CMK (cell line): ENCODE measurements around the gene C3orf20.

Experiments used
- DNase-seq: peaks from one replicate; pipeline ENCODE4 v3.0.0-alpha.2; 2010; ENCODE audit warnings: low read depth

C3orf20 gene

GRCh38 chr3:14775011-14775410 lies 100.1 kb downstream of the C3orf20 start:
- no peak for DNase-seq

DNA sequence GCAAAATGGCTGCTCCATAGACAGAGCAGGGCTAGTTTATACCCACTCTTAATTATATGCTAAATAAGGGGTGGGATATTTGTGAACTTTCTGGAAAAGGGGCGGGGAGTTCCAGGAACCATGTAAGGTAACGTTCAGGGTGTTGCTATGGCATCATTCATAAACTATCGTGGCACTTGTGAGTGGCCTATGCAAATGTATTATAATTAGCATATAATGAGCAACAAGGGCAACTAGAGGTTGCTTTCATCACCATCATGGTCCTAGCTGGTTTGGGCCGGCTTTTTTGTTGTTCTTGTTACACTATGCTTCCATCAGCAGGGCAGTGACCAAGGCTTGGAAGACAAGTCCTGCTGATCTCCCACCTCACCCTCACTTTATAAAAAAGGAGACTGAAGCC lies 100.6 kb downstream of the C3orf20 start:
- DNase-seq: no peak

- no peak for DNase-seq
These were observed 104.2 kb downstream of the C3orf20 start for GRCh38 chr3:14779069-14779685.

GRCh38 chr3:14780927-14781507 lies 106.1 kb downstream of the C3orf20 start:
- no peak for DNase-seq

GRCh38 chr3:14783480-14784086 lies 108.6 kb downstream of the C3orf20 start:
- no peak for DNase-seq

- no peak for DNase-seq
These were observed 109.2 kb downstream of the C3orf20 start for GRCh38 chr3:14784087-14784681.

GRCh38 chr3:14785207-14786155 lies 110.5 kb downstream of the C3orf20 start:
- DNase-seq: no peak

GRCh38 chr3:14786369-14786768 lies 111.4 kb downstream of the C3orf20 start:
- no peak for DNase-seq

- no peak for DNase-seq
These were observed 112.7 kb downstream of the C3orf20 start for GRCh38 chr3:14787630-14788029.

DNA sequence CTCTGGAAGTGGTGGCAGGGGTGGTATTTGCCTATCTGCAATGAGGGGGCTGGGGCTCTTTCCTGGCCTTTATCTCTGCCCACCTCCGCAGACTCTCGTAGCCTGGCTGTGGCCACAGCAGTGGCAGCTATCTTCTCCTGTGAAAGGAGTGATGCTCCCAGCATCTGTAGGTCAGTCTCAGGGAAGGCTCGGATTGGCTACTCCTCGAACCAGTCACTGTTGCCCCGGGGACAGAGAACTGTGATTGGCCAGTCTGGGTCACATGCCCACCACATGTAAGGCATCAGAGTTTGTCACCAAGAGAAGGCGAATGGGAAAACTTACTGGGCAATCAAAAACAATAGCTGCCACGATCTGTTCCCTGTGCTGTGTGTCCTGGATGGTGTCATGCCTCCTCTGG lies 113.7 kb downstream of the C3orf20 start:
- DNase-seq: no peak

DNA sequence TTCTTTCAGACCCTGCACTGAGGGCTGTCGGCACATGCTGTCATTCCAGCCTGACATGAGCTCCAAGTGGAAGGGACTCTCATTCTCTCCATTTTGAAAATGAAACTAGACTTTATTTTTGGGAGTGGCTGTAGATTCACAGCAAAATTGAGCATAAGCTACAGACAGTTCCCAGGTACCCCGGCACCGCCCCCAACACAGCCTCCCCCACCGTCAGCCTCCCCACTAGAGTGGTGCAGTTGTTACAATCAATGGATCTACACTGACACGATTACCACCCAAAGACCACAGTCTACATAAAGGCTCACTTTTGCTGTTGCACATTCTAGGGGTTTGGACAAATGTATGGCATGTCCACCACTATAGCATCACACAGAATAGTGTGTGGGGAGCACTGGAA lies 114.3 kb downstream of the C3orf20 start:
- DNase-seq: no peak

DNA sequence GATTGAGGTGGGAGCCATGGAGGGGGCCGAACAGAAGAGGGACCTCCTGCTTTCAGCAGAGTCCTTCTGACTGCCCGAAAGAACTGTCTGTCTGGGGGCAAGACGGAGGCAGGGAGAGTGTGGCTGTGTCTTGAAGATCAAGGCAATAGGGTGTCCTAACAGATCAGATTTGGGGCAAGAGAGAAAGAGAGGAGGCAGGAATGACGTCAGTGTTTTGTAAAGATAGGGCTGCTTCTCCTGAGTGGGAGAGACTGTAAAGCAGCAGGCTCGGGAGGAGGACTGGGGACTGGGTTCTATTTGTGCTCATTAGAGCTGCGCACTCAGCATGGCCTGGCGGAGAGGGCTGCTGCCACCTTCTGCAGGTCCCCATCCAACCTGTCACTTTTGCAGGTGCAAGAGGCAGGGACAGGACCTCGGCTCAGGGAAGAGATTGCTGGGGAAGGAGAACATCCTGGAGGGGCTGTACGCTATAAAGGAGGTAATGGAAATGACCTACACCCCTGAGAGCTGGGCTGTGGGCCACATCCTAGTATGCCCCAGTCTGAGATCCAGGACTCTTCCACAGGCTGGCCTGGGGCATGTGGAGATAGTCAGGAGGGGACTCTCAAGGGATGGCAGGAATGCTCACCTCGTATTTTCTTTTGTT lies 114.8 kb downstream of the C3orf20 start:
- DNase-seq: no peak

GRCh38 chr3:14791343-14791945 lies 116.5 kb downstream of the C3orf20 start:
- DNase-seq: no peak

GRCh38 chr3:14792691-14793121 lies 117.8 kb downstream of the C3orf20 start:
- no peak for DNase-seq

DNA sequence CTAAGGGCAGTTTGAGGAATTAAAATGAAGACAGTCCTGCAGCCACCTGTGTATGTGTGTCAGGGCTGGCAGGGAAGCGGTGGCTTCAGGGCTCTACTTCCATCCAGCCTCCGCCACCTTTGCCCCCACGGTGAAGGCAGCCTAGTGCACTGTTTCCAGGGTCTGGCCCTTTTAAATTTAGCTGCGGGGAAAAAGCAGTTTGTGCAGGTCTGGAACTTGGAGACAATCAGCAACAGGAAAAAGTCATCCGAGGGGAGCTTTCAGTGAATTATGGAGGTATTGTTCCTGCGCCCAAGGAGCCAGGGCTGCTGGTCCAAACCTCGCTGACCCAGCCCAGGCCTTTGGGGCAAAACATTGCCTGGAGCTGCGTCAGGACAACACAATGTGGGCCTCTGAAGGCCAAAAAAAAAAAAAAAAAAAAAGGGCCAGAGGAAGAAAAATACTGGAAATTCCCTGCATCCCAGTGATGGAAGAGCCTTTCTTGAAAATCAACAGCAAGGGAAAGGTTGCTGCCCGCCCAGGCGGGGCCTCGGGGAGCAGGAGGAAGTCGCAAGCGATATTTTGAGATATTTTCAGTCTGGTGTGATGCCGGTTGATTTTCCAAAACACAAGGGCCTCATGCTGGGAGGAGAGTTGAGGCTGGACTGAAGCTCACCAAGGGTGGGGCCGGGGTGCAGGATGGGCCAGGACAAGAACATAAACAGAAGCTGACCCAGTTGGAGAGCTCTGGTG lies 118.4 kb downstream of the C3orf20 start:
- DNase-seq: no peak

DNA sequence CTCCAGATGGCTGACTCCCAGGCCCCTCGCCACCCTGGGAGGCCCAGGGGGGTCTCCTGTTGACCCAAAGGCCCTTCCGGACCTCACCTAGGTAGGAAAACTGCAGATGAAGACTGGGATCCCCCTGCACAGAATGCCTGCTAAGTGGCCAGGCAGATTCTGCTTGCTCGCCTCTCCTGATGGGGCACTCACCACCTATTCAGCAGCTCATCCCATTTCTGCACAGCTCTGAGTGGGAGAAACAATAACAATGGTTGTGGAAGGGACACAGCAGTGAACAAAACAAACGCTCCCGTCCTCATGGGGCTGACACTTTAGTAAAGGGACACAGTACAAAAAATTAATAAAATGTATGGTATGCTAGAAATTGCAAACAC lies 118.9 kb downstream of the C3orf20 start:
- no peak for DNase-seq

DNA sequence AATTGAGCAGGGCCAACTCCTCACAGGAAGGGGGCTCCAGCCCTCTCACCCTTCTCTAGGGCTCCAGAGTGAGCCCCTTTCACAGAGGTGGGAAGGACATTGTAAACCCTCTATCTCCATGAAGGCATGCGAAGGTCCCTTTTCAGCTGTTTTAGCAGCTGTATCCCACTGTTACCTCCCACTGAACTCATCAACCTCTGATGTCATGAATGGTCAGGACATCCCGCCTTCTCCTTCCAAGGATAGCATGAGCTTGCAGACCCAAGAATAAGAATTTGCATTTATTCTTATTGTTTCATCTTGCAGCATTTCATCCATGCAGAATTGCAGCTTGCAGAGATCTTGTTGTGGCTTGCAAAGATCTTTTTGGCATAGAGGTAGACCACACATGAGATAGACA lies 119.5 kb downstream of the C3orf20 start:
- DNase-seq: no peak

DNA sequence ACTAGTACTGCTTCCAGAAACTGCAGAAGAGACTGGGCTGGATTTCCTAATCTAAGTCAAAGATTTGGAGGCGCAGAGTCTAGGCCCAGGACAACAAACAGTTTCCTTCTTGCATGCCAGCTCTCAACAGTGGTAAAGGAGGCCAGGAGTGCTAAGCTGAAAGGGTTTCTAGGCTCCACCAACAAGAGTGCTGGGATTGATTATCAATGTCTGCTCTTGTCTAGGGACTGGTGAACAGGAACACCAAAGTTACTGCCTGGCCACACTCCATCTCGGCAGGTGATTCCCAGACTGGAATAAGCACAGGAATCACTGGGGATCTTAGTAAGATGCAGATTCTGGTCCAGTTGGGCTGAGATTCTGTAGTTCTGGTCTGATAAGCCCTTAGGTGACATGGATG lies 121.1 kb downstream of the C3orf20 start:
- no peak for DNase-seq

GRCh38 chr3:14796403-14797077 lies 121.6 kb downstream of the C3orf20 start:
- DNase-seq: no peak

- DNase-seq: no peak
These were observed 122.8 kb downstream of the C3orf20 start for GRCh38 chr3:14797731-14798130.
